Fibroblast of villous mesenchyme (primary cell): ENCODE measurements around the gene USP3. TPM values are rescaled to one million over a fixed set of nuclear protein-coding genes. Genes with fewer than 3 reads are reported as not detected.

Experiments
- DNase-seq: peaks from one replicate; pipeline ENCODE4 v3.0.0-alpha.2; 2010; ENCODE audit warnings: low read depth
- H3K4me3 ChIP-seq: 2 replicates; pipeline ENCODE4 v1.5.1; 2011; ENCODE audit warnings: low read depth, mild to moderate bottlenecking, low read length
- total RNA-seq: library from RNA; depleted of rRNA; stranded (reverse); fragments of >200 nt; gene quantifications from 2 replicates; pipeline ENCODE4 v1.2.3, GENCODE V29; 2012
- TF ChIP-seq, protein P1 (sequence below): IDR thresholded peaks from 2 replicates; pipeline ENCODE4 v1.5.1; 2012; ENCODE audit warnings: low read depth, mild to moderate bottlenecking, low read length; ENCODE audit not compliant: insufficient read depth

The USP3 gene
- total RNA-seq, 1 donor: 34.1 TPM

DNA sequence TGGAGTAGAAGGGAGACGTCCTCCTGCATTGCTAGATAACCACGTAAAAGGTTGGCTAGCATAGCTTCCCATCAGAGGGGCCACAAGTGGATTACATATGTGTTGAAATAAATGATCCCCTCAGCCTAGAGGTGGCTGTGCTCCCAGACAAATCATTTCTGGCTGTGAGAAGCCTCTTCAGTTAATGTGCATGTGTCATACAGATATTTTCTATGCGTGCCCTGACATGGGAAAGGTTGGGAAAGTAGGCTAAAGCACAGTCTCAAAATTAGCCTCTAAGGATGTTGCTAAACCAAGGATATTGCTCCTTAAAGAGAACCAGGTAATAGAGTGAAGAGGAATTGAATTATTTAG is 17.8 kb downstream of the USP3 start:
- no peak for DNase-seq
- TF ChIP-seq, protein P1, sequence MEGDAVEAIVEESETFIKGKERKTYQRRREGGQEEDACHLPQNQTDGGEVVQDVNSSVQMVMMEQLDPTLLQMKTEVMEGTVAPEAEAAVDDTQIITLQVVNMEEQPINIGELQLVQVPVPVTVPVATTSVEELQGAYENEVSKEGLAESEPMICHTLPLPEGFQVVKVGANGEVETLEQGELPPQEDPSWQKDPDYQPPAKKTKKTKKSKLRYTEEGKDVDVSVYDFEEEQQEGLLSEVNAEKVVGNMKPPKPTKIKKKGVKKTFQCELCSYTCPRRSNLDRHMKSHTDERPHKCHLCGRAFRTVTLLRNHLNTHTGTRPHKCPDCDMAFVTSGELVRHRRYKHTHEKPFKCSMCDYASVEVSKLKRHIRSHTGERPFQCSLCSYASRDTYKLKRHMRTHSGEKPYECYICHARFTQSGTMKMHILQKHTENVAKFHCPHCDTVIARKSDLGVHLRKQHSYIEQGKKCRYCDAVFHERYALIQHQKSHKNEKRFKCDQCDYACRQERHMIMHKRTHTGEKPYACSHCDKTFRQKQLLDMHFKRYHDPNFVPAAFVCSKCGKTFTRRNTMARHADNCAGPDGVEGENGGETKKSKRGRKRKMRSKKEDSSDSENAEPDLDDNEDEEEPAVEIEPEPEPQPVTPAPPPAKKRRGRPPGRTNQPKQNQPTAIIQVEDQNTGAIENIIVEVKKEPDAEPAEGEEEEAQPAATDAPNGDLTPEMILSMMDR: no peak
- H3K4me3 ChIP-seq: no peak overlapping the region

DNA sequence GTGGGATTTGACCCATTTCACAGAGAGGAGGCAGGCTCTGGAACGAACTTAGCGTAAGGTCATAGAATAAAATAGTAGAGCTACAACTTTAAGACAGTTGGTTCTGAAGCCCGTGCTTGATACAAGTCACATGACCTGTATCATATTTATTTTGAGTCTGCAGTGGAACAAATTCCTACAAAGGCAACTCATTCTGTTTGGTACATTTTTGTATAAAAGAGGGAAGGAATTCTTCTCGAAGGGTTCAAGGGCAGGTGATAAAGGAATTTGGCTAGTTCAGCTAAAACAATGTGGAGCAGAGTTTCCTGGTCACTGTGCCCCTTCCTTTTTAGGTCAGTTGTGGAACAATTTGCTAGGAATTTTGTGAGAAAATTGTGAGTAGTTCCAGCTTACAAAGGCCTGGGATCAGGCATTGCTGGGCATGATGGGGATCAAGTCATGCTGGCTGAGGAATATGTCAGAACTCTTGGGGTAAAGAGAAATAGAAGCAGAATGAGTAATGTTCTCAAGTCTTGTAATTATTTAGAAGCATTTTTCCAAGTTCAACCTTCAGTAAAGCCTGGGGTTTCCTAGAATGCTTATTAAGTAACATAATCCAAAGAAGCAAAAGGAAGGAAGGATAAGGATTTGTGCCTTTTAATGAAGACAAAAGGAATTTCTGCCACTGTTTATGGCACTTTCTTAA is 19.1 kb downstream of the USP3 start:
- H3K4me3 ChIP-seq: no peak overlapping the region
- no peak for DNase-seq
- TF ChIP-seq, protein P1: no peak

DNA sequence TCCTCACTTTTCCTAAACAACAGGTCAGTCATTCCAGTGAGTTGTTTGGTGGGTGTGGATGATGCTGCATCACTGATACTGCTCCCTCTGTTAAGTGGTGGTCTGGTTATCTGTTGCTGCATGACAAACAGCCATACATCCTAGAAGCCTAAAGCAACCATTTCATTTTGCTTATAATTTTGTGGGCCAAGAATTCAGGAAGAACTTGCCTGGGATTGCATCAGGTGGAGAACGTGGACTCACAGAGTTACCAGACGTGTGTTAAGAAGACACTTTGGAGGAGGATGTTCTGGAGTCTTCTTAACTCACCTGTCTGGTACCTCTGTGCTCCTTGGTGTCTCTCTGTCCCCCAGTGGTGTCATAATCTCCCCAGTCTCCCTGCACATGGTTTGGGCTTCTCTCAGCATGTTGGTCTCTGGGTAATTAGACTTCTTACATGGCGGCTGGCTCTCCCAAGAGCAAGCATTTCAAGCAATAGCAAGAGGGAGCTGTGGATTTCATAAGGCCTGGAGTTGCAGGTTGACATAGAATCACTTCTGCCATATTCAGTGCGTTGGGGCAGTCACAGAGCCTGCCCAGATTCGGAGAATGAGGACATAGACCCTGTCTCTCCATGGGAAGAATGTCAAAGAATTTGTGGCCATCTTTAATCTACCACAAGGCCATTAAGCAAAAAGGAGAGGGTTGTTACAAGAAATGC is 20.1 kb downstream of the USP3 start:
- TF ChIP-seq, protein P1: no peak
- DNase-seq: no peak
- H3K4me3 ChIP-seq: no peak overlapping the region

DNA sequence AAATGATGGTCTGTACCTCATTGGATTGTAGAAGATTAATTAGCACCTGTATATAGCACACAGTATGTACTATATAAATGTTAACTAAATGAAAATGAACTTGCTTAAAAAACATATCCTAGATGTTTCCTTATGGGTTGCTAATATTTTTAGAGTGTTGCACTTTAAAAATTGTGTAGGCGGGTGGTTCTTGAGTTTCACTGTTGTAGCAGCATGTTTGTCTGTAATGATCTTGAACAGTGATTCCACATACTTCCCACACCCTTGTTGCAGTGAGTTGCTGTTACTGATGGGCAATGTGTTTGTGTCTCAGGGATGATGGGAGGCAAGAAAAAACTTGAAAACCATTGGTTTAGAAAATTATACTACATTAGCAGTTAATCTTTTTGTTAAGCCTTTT is 22.0 kb downstream of the USP3 start:
- H3K4me3 ChIP-seq: no peak overlapping the region
- TF ChIP-seq, protein P1: no peak
- no peak for DNase-seq

DNA sequence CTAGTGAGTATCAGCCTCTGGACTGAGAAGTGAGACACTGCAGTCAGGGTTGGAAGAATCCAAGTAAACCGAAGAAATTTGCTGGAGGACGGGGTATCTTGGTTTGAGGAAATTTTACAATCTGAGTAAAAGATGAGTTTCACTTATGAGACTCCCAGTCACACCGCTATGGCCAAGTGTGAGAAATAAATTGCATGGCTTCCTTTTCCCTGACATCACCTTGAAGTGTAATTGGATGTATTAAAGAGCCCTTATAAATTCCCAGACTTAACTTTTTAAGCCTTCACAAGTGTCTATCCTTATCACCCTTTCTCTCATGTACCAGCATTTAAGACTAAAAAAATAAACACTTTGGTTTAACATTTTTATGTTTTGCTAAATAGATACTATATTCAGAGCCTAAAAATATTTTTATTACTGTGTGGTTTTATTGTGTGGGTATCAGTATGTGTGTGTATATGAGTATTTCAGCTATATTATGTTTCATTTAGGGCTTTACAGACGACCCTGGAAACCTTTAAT is 23.8 kb downstream of the USP3 start:
- TF ChIP-seq, protein P1: no peak
- DNase-seq: peak; percentile 67
- H3K4me3 ChIP-seq: no peak overlapping the region

DNA sequence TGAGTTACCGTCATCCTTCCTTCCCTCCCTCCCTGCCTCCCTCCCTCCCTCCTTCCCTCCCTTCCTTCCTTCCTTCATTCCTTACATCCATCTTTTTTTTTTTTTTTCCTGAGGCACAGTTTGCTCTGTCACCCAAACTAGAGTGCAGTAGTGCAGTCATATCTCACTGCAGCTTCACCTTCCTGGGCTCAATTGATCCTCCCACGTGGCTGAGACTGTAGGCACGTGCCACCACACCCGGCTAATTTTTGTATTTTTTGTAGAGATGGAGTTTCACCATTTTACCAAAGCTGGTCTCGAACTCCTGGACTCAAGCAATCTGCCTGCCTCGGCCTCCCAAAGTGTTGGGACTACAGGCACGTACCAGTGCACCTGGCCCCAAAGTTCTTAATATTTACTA is 25.8 kb downstream of the USP3 start:
- TF ChIP-seq, protein P1: no peak

More for the DNA sequence above, 25.8 kb downstream of the USP3 start:
- no peak for DNase-seq
- H3K4me3 ChIP-seq: no peak overlapping the region
